KOPT-K1 (cell line): Measurements from ENCODE around the gene IRS2.

Source experiments
- H3K27ac ChIP-seq: fragments of 200-600 bp; sonication (generic); 2 replicates; pipeline ENCODE4 v1.5.1; 2016; ENCODE audit warnings: antibody characterized with exemption, mild to moderate bottlenecking, low read depth, low read length; ENCODE audit not compliant: poor library complexity, severe bottlenecking
- H3K36me3 ChIP-seq: fragments of 200-600 bp; sonication (generic); 2 replicates; pipeline ENCODE4 v1.5.1; 2017; ENCODE audit warnings: antibody characterized with exemption, mild to moderate bottlenecking, low read length, moderate library complexity; ENCODE audit not compliant: insufficient read depth
- H3K9me3 ChIP-seq: fragments of 200-600 bp; sonication (generic); 2 replicates; pipeline ENCODE4 v1.5.1; 2017; ENCODE audit warnings: antibody characterized with exemption, low read length, mild to moderate bottlenecking; ENCODE audit not compliant: insufficient read depth, poor library complexity, severe bottlenecking

The IRS2 gene

GRCh38 chr13:109725297-109725696, 61.1 kb downstream of the IRS2 start:
- Histone ChIP-seq H3K9me3 (no peaks in the 10 kb centered on the region), H3K36me3 (no peaks in the 10 kb centered on the region), H3K27ac (no peak overlapping the region)

- H3K9me3 ChIP-seq = no peaks in the 10 kb centered on the region
- no peaks in the 10 kb centered on the region for H3K36me3 ChIP-seq
- H3K27ac ChIP-seq = no peak overlapping the region
Measured at GRCh38 chr13:109724603-109725002, 61.8 kb downstream of the IRS2 start.

- no peaks in the 10 kb centered on the region for H3K9me3 ChIP-seq
- no peak overlapping the region for H3K27ac ChIP-seq
- no peaks in the 10 kb centered on the region for H3K36me3 ChIP-seq
Measured at GRCh38 chr13:109723046-109723445, 63.3 kb downstream of the IRS2 start.

- Histone ChIP-seq H3K27ac (no peak overlapping the region), H3K9me3 (no peaks in the 10 kb centered on the region), H3K36me3 (no peaks in the 10 kb centered on the region)
Measured at GRCh38 chr13:109722068-109722467, 64.3 kb downstream of the IRS2 start.

- Histone ChIP-seq H3K27ac (no peak overlapping the region), H3K9me3 (no peaks in the 10 kb centered on the region), H3K36me3 (no peaks in the 10 kb centered on the region)
Measured at GRCh38 chr13:109720758-109721184, 65.6 kb downstream of the IRS2 start.

GRCh38 chr13:109719962-109720646, 66.3 kb downstream of the IRS2 start:
- no peaks in the 10 kb centered on the region for H3K36me3 ChIP-seq
- H3K27ac ChIP-seq = no peak overlapping the region
- H3K9me3 ChIP-seq = no peaks in the 10 kb centered on the region

- no peak overlapping the region for H3K27ac ChIP-seq
- no peaks in the 10 kb centered on the region for H3K36me3 ChIP-seq
- H3K9me3 ChIP-seq = no peaks in the 10 kb centered on the region
Measured at GRCh38 chr13:109718726-109719125, 67.7 kb downstream of the IRS2 start.

- H3K27ac ChIP-seq = no peak overlapping the region
- H3K36me3 ChIP-seq = no peaks in the 10 kb centered on the region
- no peaks in the 10 kb centered on the region for H3K9me3 ChIP-seq
Measured at GRCh38 chr13:109717686-109718085, 68.7 kb downstream of the IRS2 start.

GRCh38 chr13:109715902-109716301, 70.5 kb downstream of the IRS2 start:
- Histone ChIP-seq H3K27ac (no peak overlapping the region), H3K9me3 (no peaks in the 10 kb centered on the region), H3K36me3 (no peaks in the 10 kb centered on the region)

GRCh38 chr13:109713681-109714080, 72.7 kb downstream of the IRS2 start:
- Histone ChIP-seq H3K9me3 (no peaks in the 10 kb centered on the region), H3K27ac (no peak overlapping the region), H3K36me3 (no peaks in the 10 kb centered on the region)

- H3K9me3 ChIP-seq = no peaks in the 10 kb centered on the region
- no peak overlapping the region for H3K27ac ChIP-seq
- H3K36me3 ChIP-seq = no peaks in the 10 kb centered on the region
Measured at GRCh38 chr13:109712124-109712722, 74.2 kb downstream of the IRS2 start.

- no peak overlapping the region for H3K27ac ChIP-seq
Measured at GRCh38 chr13:109707742-109708617, 78.4 kb downstream of the IRS2 start.

GRCh38 chr13:109707044-109707741, 79.2 kb downstream of the IRS2 start:
- H3K36me3 ChIP-seq = no peaks in the 10 kb centered on the region
- no peak overlapping the region for H3K27ac ChIP-seq
- no peaks in the 10 kb centered on the region for H3K9me3 ChIP-seq

More at GRCh38 chr13:109707742-109708617, 78.4 kb downstream of the IRS2 start:
- no peaks in the 10 kb centered on the region for H3K9me3 ChIP-seq
- no peaks in the 10 kb centered on the region for H3K36me3 ChIP-seq

- Histone ChIP-seq H3K36me3 (no peaks in the 10 kb centered on the region), H3K9me3 (no peaks in the 10 kb centered on the region), H3K27ac (no peak overlapping the region)
Measured at GRCh38 chr13:109706015-109706715, 80.2 kb downstream of the IRS2 start.
